Stimulated activated CD8-positive, alpha-beta memory T cell treated with anti-CD3 and anti-CD28 coated beads, Interleukin-4, amount 100 ng/mL, for 24 hours (primary cell): Measurements from ENCODE around the gene ADA.

ENCODE experiments used
- DNase-seq: peaks from one replicate; pipeline ENCODE4 v3.0.0-alpha.2; 2020; ENCODE audit warnings: low read depth

Gene ADA

DNA sequence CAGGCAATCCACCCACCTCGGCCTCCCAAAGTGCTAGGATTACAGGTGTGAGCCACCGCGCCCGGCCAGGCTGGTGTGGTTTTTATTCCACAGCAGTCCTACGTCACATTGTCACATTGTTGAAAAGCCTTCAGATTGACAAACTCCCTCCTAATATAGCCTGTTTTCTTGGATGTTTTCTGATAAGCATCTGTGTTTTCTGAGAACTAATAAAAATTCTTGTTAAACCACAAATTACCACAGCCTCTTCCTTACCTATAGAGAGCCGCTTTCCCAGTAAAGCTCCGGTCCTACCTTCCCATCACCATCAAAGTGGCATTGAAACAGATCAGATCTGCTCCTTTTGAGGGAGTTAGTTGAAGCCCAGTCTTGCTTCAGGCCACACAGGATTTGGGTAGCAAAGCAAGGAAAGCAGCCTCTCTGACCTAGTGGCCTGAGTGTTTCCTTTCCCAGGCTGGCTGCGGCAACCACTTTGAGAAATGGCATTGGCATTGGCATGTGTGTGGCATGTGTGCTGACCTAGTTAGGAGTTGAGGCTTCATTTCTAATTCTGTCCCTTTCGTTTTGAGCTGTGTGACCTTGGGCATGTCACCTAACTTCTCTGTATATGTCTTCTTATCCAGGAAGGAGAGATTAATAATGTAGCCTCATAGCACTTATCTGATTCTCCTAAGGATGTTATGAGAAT is 70.8 kb downstream of the ADA start:
- DNase-seq: no peak

GRCh38 chr20:44579313-44580081 is 72.0 kb downstream of the ADA start:
- DNase-seq: no peak

DNA sequence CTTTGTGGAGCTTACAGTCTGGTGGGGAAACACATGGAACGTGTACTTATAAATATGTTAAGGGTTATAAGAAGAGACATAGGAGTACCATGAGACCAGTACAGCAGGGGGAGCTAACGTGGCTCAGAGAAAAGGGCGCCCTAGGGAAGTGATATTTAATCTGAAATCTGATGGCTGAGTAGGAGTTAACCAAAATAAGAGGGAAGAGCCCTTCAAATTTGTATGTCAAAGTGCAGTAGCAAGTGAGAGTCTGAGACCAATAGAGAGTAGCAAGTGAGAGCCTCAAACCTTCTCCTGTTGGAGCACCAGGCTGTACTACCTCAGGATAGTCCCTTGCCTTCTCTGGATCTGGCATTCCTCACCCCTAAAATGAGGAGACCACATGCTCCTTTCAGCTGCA is 75.2 kb downstream of the ADA start:
- no peak for DNase-seq

DNA sequence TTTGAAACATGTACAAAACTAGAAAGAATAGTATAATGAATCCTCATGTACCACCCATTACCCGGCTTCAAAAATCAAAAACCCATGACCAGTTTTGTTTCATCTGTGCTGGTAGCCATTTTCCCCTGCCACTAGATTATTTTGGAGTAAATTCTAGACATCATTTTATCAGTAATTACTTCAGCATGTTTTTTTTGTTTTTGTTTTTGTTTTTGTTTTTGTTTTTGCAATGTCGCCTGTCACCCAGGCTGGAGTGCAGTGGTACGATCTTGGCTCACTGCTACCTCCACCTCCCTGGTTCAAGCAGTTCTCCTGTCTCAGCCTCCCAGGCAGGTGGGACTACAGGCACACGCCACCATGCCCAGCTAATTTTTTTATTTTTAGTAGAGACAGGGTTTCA is 77.1 kb downstream of the ADA start:
- DNase-seq: no peak

- no peak for DNase-seq
Measured at GRCh38 chr20:44573501-44573869, 78.0 kb downstream of the ADA start.

- DNase-seq: no peak
Measured at GRCh38 chr20:44572551-44573500, 78.7 kb downstream of the ADA start.

DNA sequence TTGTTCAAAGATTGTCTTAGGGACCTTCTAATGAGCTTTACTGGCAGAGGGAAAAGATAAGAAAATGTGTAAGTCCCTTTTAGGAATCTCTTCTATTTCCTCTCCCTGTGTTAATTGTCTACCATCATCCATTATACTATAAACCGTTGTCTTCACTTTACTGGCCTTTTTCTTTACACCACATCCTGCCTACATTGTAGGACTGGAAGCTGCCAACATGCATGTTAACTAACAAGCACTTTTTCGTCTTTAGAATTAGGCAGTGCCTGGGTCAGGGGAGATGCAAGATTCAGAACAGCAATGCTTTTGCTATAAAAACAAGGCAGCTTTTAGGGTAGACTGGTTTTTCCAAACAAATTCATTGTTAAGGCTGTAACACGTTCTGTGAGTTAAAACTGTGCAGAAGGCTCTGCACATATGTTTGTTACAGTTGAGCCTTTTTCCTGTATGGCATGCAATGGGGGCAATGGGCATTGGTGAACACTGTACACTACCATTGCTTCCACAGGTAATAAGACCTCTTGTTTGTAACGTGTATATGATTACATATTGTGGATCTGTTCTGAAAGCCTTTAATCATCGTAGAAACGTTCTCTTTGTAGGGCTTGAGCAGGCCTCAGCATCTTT is 80.0 kb downstream of the ADA start:
- no peak for DNase-seq

GRCh38 chr20:44570367-44570766 is 81.1 kb downstream of the ADA start:
- no peak for DNase-seq
